Spleen (tissue), 11 donors: ENCODE results near the gene PTPRM. TPM values are rescaled to one million over a fixed set of nuclear protein-coding genes. Genes with fewer than 3 reads are reported as not detected.

ENCODE experiments used
- DNase-seq: peaks from one replicate; pipeline ENCODE4 v3.0.0-alpha.2; 2020
- H3K27ac ChIP-seq, 8 donors: fragments of 200-600 bp; sonication (generic) in 7 of 8; 1 replicate in 4 of 8; 2 replicates in 4 of 8; pipeline versions ENCODE4 v1.5.0 to v1.8.0; 2016 to 2021; ENCODE audit warnings: inconsistent platforms in 4 of 8, mild to moderate bottlenecking in 4 of 8, moderate library complexity in 1 of 8
- H3K27me3 ChIP-seq, 7 donors: fragments of 200-600 bp; sonication (generic) in 6 of 7; replicated peaks in 1 of 7; 1 replicate in 4 of 7; 2 replicates in 3 of 7; pipeline versions ENCODE4 v1.5.0 to v1.8.0; 2016 to 2021; ENCODE audit warnings: inconsistent platforms in 3 of 7, mild to moderate bottlenecking in 1 of 7
- H3K36me3 ChIP-seq, 6 donors: fragments of 200-600 bp; sonication (generic) in 5 of 6; 1 replicate in 4 of 6; 2 replicates in 2 of 6; pipeline versions ENCODE4 v1.5.0 to v1.8.0; 2016 to 2021; ENCODE audit warnings: inconsistent platforms in 2 of 6
- H3K4me1 ChIP-seq, 6 donors: fragments of 200-600 bp; sonication (generic) in 5 of 6; 1 replicate in 3 of 6; 2 replicates in 3 of 6; pipeline versions ENCODE4 v1.5.0 to v1.8.0; 2016 to 2021; ENCODE audit warnings: inconsistent platforms in 3 of 6
- H3K4me3 ChIP-seq, 8 donors: fragments of 200-600 bp; sonication (generic) in 7 of 8; 1 replicate in 4 of 8; 2 replicates in 4 of 8; pipeline versions ENCODE4 v1.5.0 to v1.8.0; 2016 to 2021; ENCODE audit warnings: inconsistent platforms in 4 of 8, mild to moderate bottlenecking in 4 of 8, moderate library complexity in 2 of 8
- H3K9me3 ChIP-seq, 8 donors: fragments of 200-600 bp; sonication (generic) in 7 of 8; 1 replicate in 4 of 8; 2 replicates in 4 of 8; pipeline versions ENCODE4 v1.5.0 to v1.8.0; 2016 to 2021; ENCODE audit warnings: inconsistent platforms in 4 of 8
- CTCF ChIP-seq, 11 experiments: fragments of 200-600 bp in 7 of 11; fragments of 450-650 bp in 4 of 11; sonication (generic) in 4 of 11; IDR thresholded peaks in 8 of 11; conservative IDR thresholded peaks in 3 of 11; 1 replicate in 7 of 11; 2 replicates in 4 of 11; pipeline versions ENCODE4 v1.4.0 to v1.8.0; 2016 to 2021; ENCODE audit warnings: antibody characterized with exemption in 11 of 11, inconsistent platforms in 4 of 11, mild to moderate bottlenecking in 1 of 11
- POLR2A ChIP-seq, 3 donors: fragments of 450-650 bp; IDR thresholded peaks; one replicate each; pipeline ENCODE4 v1.5.1; 2017; ENCODE audit warnings: antibody characterized with exemption in 3 of 3, mild to moderate bottlenecking in 1 of 3
- POLR2AphosphoS5 ChIP-seq, 3 donors: sonication (generic); formaldehyde crosslinking; IDR thresholded peaks; one replicate each; pipeline ENCODE4 v1.5.1; 2017; ENCODE audit warnings: antibody characterized with exemption in 3 of 3
- WGBS, 5 donors: extraction: QIAGEN DNeasy Blood & Tissue Kit in 3 of 5; methylation state at CpG; one replicate each; pipeline versions ENCODE4 v1.1.5 to v1.1.7; 2013 to 2018; 5-methylcytosine and 5-hydroxymethylcytosine counted together
- intact Hi-C: fragments of 100-400 bp; cut with DNase I; formaldehyde crosslinking; loops from one replicate; pipeline ENCODE4 v1.15.0; 2023; ENCODE audit warnings: low total_unique reads
- polyA plus RNA-seq, 3 donors: library from polyadenylated mRNA; stranded (reverse); fragments of 200-250 nt; gene quantifications; one replicate each; pipeline ENCODE4 v1.2.1, GENCODE V29; 2013
- total RNA-seq, 7 donors: library from RNA; depleted of rRNA in 3 of 7; stranded (reverse); fragments of >200 nt in 3 of 7; fragmentation: NEBNext Ultra II Directional in 4 of 7; extraction: Animal tissue kit (Norgen Biotek cat#: 25700) in 4 of 7; gene quantifications; one replicate each; pipeline versions ENCODE4 v1.1.0 to v1.2.1, GENCODE V29; 2016 to 2021
- donor health status: healthy with polysubstance abuse.
- donor health status: DM: no; HTN: no; CAD: no; lungs with moderate emphysema.
- donor health status: DM: no; HTN: no; CAD: no.
- donor health status: Bipolar disorder and iron deficiency.
- donor health status: healthy.
- donor health status: DM: no; HTN: no; CAD: no.
- donor health status: DM: yes; HTN: yes; CAD: no.

The PTPRM gene
- total and polyA plus RNA-seq, 10 donors: 23.5 to 97.8 (median 62.8) TPM

- Histone ChIP-seq H3K4me3 (no peak overlapping the region), H3K36me3 (no peaks in the 10 kb centered on the region), H3K4me1 (no peaks in the 10 kb centered on the region), H3K9me3 (no peaks in the 10 kb centered on the region), H3K27ac (peak overlapping the region in 2 of 8 donors; percentile 3 to 28), H3K27me3 (no peaks in the 10 kb centered on the region)
- TF ChIP-seq POLR2AphosphoS5 (IDR thresholded peaks at IDR 0.05) (no peak), CTCF (IDR thresholded peaks at IDR 0.05 in 8 of 11, conservative IDR thresholded peaks at IDR 0.05 in 3 of 11) (no peak)
- intact Hi-C loops: no loop called here
- no peak for DNase-seq
- WGBS, 5 donors: 52 to 80% (median 66%) methylated on average over 3 of the region's 3 CpGs
These were observed 378.8 kb downstream of the PTPRM start for GRCh38 chr18:7945882-7946281.

- no peaks in the 10 kb centered on the region for H3K36me3 ChIP-seq
- peak overlapping the region in 3 of 8 donors; percentile 4 to 58 (median 24) for H3K4me3 ChIP-seq
- no peaks in the 10 kb centered on the region for H3K27me3 ChIP-seq
- DNase-seq: no peak
- TF ChIP-seq POLR2AphosphoS5 (IDR thresholded peaks at IDR 0.05) (peak in 1 of 3 donors; percentile 20), CTCF (IDR thresholded peaks at IDR 0.05 in 8 of 11, conservative IDR thresholded peaks at IDR 0.05 in 3 of 11) (no peak)
- no peaks in the 10 kb centered on the region for H3K9me3 ChIP-seq
- no peaks in the 10 kb centered on the region for H3K4me1 ChIP-seq
- WGBS, 5 donors: 69 to 87% (median 81%) methylated on average over 7 of the region's 7 CpGs
- H3K27ac ChIP-seq: peak overlapping the region in 4 of 8 donors; percentile 6 to 64 (median 20)
- intact Hi-C loops: no loop called here
These were observed 379.7 kb downstream of the PTPRM start for GRCh38 chr18:7946734-7947377.

- TF ChIP-seq POLR2AphosphoS5 (IDR thresholded peaks at IDR 0.05): no peak
- TF ChIP-seq POLR2A (IDR thresholded peaks at IDR 0.05): no peak
- TF ChIP-seq CTCF (IDR thresholded peaks at IDR 0.05 in 8 of 11, conservative IDR thresholded peaks at IDR 0.05 in 3 of 11): no peak
- H3K27ac ChIP-seq: no peak overlapping the region
- H3K27me3 ChIP-seq: no peaks in the 10 kb centered on the region
- H3K4me3 ChIP-seq: no peak overlapping the region
- H3K4me1 ChIP-seq: no peaks in the 10 kb centered on the region
- WGBS, 5 donors: 89 to 97% (median 93%) methylated on average over 6 of the region's 6 CpGs
- H3K36me3 ChIP-seq: no peaks in the 10 kb centered on the region
- DNase-seq: no peak
- H3K9me3 ChIP-seq: no peaks in the 10 kb centered on the region
- intact Hi-C loops: no loop called here
These were observed 383.4 kb downstream of the PTPRM start for GRCh38 chr18:7950380-7951136.
